CD4-positive, alpha-beta T cell treated with Interleukin-2 at 100 ng/mL for 4 hours (primary cell): ENCODE results near the gene DOCK10.

Experiments
- DNase-seq: peaks from one replicate; pipeline ENCODE4 v3.0.0-alpha.2; 2020; ENCODE audit warnings: low spot score

DOCK10 gene

DNA sequence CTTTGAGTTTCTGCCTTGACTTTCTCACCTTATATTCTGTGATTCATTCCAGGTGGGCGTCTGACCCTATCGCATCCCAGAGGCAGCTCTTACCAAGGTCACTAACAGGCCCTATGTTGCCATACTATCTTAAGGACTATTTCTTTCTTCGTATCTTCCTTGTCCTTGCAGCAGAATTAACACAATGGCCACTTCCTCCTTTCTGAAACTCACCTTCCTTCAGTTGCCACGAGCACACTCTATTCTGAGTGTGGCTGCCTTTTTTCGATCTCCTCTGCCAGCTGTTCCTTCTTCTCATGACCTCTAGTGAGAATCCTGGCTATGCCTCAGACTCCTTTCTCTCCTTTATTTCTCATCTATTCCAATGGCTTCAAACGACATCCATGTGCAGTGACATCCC lies 165.7 kb downstream of the DOCK10 start:
- DNase-seq: no peak

- DNase-seq: no peak
Measured at GRCh38 chr2:224875841-224876240, 166.4 kb downstream of the DOCK10 start.

- no peak for DNase-seq
Measured at GRCh38 chr2:224875153-224875552, 167.1 kb downstream of the DOCK10 start.

GRCh38 chr2:224871813-224872212 lies 170.5 kb downstream of the DOCK10 start:
- DNase-seq: no peak

- DNase-seq: no peak
Measured at GRCh38 chr2:224870341-224870740, 171.9 kb downstream of the DOCK10 start.

DNA sequence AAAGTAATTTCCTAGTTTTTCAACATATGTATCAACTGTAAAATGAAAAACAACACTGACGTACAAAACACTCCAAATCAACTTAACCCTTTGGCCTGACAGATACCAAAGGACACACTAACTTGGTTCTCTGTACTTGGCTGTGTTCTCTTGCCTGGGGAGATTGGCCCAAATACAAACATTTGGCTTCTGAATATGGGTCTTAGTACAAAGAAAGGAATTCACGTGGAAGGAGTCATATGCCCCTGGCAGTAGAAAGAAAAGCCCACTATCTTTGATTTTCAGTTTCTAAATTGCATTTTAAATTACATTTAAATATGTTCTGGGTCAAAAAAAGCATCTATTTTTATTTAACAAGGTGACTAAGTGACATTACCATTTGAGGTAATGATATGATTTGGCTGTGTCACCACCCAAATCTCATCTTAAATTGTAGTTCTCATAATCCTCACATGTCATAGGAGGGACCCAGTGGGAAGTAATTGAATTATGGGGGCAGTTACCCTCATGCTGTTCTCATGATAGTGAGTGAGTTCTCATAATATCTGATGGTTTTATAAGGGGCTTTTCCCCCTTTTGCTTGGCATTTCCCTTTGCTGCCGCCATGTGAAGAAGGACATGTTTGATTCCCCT lies 172.6 kb downstream of the DOCK10 start:
- DNase-seq: no peak

- no peak for DNase-seq
Measured at GRCh38 chr2:224865016-224865415, 177.3 kb downstream of the DOCK10 start.

DNA sequence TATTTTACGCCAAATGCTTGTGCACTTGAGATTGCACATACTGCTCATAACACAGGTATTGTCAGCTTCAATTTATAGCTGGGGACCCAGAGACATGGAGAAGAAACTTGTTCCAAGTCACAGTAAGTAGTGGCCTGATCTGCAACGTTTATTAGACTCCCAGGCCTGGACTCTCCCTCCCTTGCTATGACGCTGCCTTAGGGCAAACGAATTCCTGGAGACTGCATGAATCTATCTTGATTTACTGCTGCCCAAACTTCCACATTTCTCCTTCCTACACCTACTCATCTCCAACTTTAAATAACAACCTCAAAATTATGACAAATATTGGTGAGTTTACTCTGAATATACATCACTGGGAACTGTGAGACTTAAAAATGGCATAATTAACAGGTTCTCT lies 181.0 kb downstream of the DOCK10 start:
- no peak for DNase-seq

- DNase-seq: no peak
Measured at GRCh38 chr2:224860786-224861185, 181.5 kb downstream of the DOCK10 start.

DNA sequence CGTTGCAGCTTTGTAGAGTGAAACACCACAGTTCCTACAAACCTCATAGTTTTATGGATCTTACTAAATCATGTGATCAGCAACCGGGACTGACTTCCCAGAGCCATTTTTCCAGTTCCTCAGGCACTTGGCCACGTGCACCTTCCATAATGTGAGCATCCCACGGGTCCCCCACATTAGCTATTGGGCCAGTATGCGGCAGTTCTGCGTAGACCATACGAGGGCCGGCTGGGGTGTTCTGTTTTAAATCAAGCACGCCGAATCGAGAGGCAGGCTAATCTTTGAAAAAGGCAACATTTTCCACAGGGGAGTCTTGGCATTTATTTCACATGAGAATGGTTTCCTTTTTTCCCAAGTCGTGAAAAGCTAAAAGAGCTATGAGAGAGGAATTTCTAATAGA lies 190.5 kb downstream of the DOCK10 start:
- DNase-seq: no peak

DNA sequence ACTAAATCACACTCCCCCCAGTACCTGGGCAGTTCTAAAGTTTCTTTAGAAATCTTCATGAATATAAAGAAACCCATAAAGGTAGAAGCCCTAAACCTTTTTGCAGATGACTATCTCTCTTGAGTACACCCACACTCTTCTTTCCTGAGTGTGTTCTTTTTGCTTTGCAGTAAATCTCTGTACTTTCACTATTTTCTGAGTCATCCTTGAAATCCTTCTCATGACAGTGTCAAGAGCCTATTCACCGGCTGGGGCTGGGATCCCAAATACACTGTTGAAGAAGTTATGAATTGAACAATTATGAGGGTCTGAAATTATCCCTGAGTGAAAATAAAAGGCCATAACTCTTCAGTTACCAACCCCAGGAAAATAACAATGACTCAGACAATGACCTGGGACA lies 192.2 kb downstream of the DOCK10 start:
- no peak for DNase-seq

DNA sequence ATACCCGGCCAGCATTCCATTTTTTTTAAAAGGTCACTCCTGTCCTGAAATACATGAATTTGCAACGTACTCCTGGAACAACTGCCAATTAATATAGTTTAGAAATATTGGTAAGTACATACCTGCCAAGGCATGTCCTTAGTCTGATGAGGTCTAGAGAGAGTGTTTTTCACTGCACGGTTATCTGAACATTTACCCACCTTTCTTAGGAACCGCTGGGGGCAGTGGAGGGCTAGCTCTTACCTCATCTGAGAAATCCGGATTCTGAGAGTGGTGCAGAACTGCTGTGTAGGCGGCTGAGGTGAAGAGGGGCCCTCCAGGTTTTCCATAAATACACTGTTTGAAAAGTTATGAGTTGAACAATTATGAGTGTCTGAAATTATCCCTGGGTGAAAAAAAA lies 193.0 kb downstream of the DOCK10 start:
- DNase-seq: no peak

DNA sequence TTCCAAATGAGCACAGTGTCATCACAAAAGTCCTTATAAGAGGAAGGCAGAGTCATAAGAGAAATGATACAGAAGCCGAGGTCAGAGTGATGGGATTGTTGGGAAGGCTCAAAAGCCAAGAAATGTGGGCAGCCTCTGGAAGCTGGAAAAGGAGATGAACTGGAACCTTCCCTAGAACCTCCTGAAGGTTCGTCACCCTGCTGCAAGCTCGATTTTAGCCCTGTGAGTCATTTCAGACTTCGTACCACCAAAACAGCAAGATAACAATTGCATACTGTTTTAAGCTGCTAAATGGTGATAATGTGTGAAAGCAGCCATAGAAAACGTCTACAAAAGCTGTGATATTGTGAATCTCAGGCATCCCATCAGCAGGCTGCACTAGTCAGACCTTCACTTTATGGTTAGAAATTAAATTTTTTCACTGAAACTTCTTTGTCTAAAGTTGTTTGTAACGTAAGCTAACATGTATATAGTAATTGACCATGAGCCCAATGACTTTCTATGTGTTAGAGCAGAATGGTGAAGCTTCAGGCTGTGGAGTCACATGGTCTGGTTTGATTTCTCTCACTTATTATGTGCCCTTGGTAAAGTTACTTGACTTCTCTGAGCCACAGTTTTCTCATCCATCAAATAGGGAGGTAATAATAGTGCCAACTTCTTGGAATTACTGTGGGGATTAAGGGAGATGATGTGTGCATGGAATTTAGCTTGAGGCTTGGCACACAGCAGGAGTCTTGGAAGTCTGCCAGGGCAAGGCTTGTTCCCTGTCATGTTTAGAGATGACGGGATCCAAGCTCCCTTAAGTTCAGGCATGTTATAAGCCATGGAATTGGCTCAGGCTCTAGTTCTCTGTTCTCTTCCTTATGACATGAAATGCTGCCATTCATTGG lies 194.1 kb downstream of the DOCK10 start:
- DNase-seq: no peak

DNA sequence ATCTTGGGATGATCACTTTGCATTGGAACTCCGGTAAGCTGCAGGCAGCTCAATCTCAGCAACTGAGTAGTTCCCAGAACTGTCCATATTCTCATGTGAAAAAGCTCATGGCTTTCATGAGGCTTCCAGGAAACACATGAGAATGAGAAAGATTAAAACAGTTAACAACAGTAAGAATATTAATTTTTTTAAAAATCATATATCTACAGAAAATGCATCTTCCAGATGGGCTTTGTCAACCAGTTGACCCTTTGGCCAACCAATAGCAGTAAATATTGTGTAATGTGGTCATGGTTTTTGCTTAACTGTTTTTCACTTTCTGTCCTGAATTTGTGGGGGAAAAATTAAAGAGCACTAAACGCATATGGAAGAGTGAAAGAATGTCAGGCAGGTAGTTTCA lies 194.9 kb downstream of the DOCK10 start:
- no peak for DNase-seq

DNA sequence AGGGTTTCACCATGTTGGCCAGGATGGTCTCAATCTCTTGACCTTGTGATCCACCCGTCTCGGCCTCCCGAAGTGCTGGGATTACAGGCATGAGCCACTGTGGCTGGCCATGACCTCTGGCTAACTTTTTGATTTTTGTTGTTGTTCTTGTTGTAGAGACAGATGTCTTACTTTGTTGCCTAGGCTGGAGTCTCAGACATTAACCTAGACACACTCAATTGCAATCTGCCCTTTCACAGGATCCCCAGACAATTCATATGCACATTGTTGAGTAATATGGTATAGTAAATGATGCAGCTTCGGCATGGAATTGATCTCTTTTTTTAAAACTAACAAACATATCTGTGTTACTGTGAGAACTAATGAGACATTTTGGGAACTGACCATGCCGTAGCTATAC lies 195.6 kb downstream of the DOCK10 start:
- no peak for DNase-seq

GRCh38 chr2:224846161-224846560 lies 196.1 kb downstream of the DOCK10 start:
- no peak for DNase-seq

GRCh38 chr2:224843141-224843540 lies 199.1 kb downstream of the DOCK10 start:
- DNase-seq: no peak

DNA sequence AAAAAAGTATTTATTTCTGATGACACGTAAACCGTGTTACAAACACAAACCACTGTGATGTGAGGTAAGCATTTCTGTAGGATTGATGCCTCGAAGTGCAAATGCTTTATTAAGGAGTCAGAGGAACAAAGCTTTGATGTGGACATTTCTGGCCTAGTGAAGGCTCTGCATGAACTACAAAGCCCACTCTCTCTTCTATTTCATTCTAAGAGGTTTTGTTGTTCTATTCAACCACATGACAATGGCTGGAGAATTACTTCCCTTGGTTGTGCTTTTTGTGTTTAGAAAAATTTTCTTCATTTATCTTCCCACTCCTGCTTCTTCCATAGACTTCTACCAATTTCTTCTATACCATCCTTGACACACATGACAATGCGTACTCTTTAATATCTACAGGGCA lies 200.4 kb downstream of the DOCK10 start:
- no peak for DNase-seq

- no peak for DNase-seq
Measured at GRCh38 chr2:224838335-224838734, 203.9 kb downstream of the DOCK10 start.

- no peak for DNase-seq
Measured at GRCh38 chr2:224837558-224837957, 204.7 kb downstream of the DOCK10 start.

DNA sequence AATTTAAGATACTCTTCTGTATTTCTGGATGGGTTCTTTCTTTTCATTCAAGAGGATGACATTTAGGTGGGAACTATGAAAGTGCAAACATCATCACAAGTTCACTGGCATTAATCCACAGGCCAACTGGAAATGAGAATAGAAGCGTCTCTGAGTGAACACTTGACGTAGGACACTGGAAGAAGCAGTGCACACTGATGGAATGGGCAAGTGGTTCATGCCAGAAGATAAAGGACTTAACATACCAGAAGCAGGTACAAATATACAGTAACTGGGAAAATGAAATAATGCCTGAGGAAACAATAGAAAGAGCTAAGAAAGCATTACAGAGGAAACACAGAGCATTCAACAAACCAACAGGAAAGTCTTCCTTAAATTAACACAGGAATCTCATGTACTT lies 205.2 kb downstream of the DOCK10 start:
- DNase-seq: no peak

GRCh38 chr2:224836263-224836662 lies 206.0 kb downstream of the DOCK10 start:
- no peak for DNase-seq

- DNase-seq: no peak
Measured at GRCh38 chr2:224835405-224835804, 206.9 kb downstream of the DOCK10 start.

DNA sequence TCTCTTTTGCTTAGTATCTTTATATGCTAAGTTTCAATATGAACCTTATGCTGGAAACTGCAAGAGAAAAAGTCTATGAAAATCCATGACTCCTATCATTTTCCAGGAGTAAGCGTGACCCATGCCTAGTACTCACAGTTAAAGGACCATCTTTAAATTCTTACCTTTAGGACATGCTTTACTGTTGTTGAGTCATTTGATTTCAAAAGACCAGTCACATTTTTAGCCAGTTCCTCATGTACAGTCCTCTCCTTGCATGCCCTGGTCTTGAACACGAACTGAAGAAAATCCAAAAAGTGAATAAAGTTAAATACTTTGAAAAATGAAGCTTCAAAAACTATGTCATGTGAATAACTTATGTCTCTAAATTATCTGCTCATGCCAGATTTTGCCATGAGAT lies 208.3 kb downstream of the DOCK10 start:
- DNase-seq: no peak
